Subcutaneous abdominal adipose tissue (tissue), 5 donors: ENCODE measurements around the gene ST6GAL1.

Experiments
- H3K27ac ChIP-seq: one replicate; pipeline ENCODE4 v1.7.0; 2013; ENCODE audit warnings: low read depth, mild to moderate bottlenecking, inconsistent platforms, low read length, moderate library complexity
- H3K27me3 ChIP-seq, 5 donors: one replicate each; pipeline ENCODE4 v1.7.0; 2013; ENCODE audit warnings: low read length in 5 of 5, inconsistent platforms in 1 of 5; ENCODE audit not compliant: control insufficient read depth in 5 of 5, insufficient read depth in 4 of 5
- H3K36me3 ChIP-seq, 5 donors: one replicate each; pipeline ENCODE4 v1.7.0; 2013; ENCODE audit warnings: low read length in 5 of 5; ENCODE audit not compliant: control insufficient read depth in 5 of 5, insufficient read depth in 5 of 5
- H3K4me1 ChIP-seq, 5 donors: one replicate each; pipeline ENCODE4 v1.7.0; 2013; ENCODE audit warnings: low read length in 5 of 5, mild to moderate bottlenecking in 3 of 5, moderate library complexity in 1 of 5; ENCODE audit not compliant: control insufficient read depth in 5 of 5, insufficient read depth in 5 of 5
- H3K4me3 ChIP-seq, 5 donors: one replicate each; pipeline ENCODE4 v1.7.0; 2013; ENCODE audit warnings: low read length in 5 of 5, low read depth in 1 of 5
- H3K9ac ChIP-seq, 5 donors: one replicate each; pipeline ENCODE4 v1.7.0; 2013; ENCODE audit warnings: low read length in 5 of 5, mild to moderate bottlenecking in 4 of 5, moderate library complexity in 3 of 5
- H3K9me3 ChIP-seq, 5 donors: one replicate each; pipeline ENCODE4 v1.7.0; 2013; ENCODE audit warnings: low read length in 5 of 5; ENCODE audit not compliant: control insufficient read depth in 5 of 5
- donor health status: healthy.
- donor health status: healthy.
- donor health status: healthy.
- donor health status: healthy.
- donor health status: healthy.

The ST6GAL1 gene

DNA sequence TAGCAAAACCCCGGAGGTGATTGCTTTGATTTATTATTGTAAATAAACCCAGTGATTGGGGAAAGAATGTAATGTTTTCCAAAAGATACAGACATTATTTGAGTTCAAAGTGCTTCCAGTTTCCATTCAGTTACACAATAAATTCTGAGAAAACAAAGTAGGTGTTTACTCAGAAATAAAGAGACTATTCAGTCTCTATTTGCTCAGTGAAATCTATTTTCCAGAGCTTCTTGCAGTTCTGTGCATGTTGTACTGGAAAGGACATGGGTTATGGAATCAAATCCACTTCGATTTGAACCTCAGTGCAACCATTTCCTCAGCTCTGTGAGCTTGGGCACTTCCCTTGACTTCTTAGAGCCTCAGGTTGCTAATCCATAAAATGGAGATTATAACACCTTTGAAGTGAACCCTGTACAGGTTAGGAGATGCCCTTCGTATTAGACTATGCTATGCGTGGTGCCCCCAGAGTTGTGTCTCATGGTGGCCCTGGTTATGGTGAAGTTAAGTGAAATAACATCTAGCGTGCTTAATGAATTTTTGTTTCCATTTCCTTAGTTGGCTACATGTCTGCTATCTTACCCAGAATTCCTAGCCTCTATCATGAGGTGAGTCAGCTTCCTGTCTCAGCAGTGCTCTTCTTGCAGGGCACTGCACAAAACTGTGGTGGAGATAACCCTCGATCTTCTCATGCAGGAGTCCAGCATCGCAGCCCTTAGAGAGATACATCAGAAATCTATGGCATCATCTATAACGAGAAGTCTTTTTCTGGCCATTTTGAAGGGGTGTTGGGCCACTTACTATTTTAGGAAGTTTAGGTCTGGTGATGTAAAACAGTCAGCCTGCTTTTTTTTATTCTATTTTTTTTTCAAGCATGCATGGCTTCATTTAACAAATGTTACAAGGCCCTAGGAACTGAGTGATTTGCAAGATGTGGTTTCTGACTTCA lies 111.3 kb downstream of the ST6GAL1 start:
- no peaks in the 10 kb centered on the region for H3K27me3 ChIP-seq
- H3K9me3 ChIP-seq = peaks cover 0 to under 1% (median 0%) of the 10 kb centered on the region in 5 donors
- peaks cover 0 to 50% (median 5%) of the 10 kb centered on the region in 5 donors for H3K4me1 ChIP-seq
- H3K9ac ChIP-seq = no peak overlapping the region
- peaks cover 0 to 17% (median 9%) of the 10 kb centered on the region in 5 donors for H3K36me3 ChIP-seq
- no peak overlapping the region for H3K4me3 ChIP-seq
- H3K27ac ChIP-seq = no peak overlapping the region

- Histone ChIP-seq H3K9me3 (no peaks in the 10 kb centered on the region), H3K4me3 (no peak overlapping the region), H3K36me3 (peaks cover 0 to 17% (median 9%) of the 10 kb centered on the region in 5 donors), H3K27me3 (no peaks in the 10 kb centered on the region), H3K4me1 (peaks cover 0 to 50% (median 5%) of the 10 kb centered on the region in 5 donors), H3K9ac (no peak overlapping the region), H3K27ac (no peak overlapping the region)
These were observed 112.0 kb downstream of the ST6GAL1 start for GRCh38 chr3:187042346-187042745.

- no peak overlapping the region for H3K4me3 ChIP-seq
- H3K9me3 ChIP-seq = no peaks in the 10 kb centered on the region
- H3K27me3 ChIP-seq = no peaks in the 10 kb centered on the region
- H3K9ac ChIP-seq = no peak overlapping the region
- peaks cover 0 to 17% (median 9%) of the 10 kb centered on the region in 5 donors for H3K36me3 ChIP-seq
- H3K4me1 ChIP-seq = peaks cover 0 to 50% (median 5%) of the 10 kb centered on the region in 5 donors
- H3K27ac ChIP-seq = no peak overlapping the region
These were observed 112.6 kb downstream of the ST6GAL1 start for GRCh38 chr3:187042874-187043458.

- H3K36me3 ChIP-seq = peaks cover 0 to 23% (median 9%) of the 10 kb centered on the region in 5 donors
- H3K9me3 ChIP-seq = no peaks in the 10 kb centered on the region
- H3K4me3 ChIP-seq = no peak overlapping the region
- H3K27me3 ChIP-seq = no peaks in the 10 kb centered on the region
- peaks cover 0 to 42% (median 5%) of the 10 kb centered on the region in 5 donors for H3K4me1 ChIP-seq
- H3K27ac ChIP-seq = no peak overlapping the region
- H3K9ac ChIP-seq = no peak overlapping the region
These were observed 113.9 kb downstream of the ST6GAL1 start for GRCh38 chr3:187044206-187044605.

DNA sequence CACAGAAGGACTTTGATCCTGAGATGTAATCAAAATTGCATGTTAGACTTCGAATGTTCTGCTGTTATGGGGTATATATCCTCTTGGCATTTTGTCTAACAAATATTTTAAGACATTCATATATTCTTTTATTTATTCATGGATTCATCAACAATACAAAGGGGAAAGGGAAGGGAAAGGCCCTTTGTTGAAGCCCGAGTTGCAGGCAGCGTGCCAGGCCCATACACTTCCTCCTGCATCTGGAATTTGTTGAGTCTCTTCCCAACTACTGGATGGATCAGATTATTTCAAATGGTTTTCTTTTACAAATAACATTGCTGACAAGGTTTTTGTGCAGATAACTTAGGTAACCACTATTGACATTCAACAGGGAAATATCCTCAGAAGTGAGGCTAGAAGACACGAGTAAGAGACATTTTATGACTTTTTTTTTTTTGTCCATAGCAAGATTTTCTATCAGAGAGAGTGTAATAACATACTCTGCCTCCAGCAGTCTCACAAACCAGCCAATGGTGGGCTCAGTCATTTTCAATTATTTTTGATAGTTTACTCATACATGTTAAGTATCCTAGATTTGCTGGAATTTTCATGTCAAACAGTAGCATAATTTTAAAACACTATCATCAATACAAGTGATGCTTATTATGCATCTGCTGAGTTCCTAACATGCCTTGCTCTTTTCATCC lies 114.7 kb downstream of the ST6GAL1 start:
- H3K4me3 ChIP-seq = no peak overlapping the region
- no peaks in the 10 kb centered on the region for H3K9me3 ChIP-seq
- H3K27me3 ChIP-seq = no peaks in the 10 kb centered on the region
- no peak overlapping the region for H3K9ac ChIP-seq
- H3K36me3 ChIP-seq = peaks cover 0 to 19% (median 7%) of the 10 kb centered on the region in 5 donors
- peaks cover 0 to 40% (median 5%) of the 10 kb centered on the region in 5 donors for H3K4me1 ChIP-seq
- H3K27ac ChIP-seq = no peak overlapping the region

DNA sequence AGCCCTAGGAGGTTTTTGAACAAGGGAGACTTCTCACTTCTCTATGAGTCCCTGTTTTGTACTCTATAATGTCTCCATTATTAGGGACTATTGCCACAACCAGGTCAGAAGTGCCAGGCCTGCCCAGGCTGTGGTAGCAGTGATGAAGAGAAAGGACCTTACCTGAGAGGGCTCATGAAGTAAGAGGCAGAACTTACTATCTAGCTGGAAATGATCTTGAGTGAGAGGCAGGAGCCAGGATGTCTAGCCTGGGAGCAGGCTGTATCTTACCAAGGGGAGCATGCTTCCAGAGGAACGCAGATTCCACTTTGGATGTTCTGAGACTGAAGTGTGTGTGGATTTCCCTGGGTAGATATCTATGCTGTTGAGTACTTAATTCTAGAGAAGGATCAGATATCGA lies 115.7 kb downstream of the ST6GAL1 start:
- no peak overlapping the region for H3K9ac ChIP-seq
- H3K36me3 ChIP-seq = peaks cover 0 to 16% (median 7%) of the 10 kb centered on the region in 5 donors
- H3K27me3 ChIP-seq = no peaks in the 10 kb centered on the region
- no peak overlapping the region for H3K4me3 ChIP-seq
- H3K27ac ChIP-seq = no peak overlapping the region
- no peaks in the 10 kb centered on the region for H3K9me3 ChIP-seq
- H3K4me1 ChIP-seq = peaks cover 0 to 37% (median 5%) of the 10 kb centered on the region in 5 donors

GRCh38 chr3:187049462-187050101 lies 119.3 kb downstream of the ST6GAL1 start:
- H3K27me3 ChIP-seq = no peaks in the 10 kb centered on the region
- no peak overlapping the region for H3K9ac ChIP-seq
- peaks cover 0 to 13% (median 5%) of the 10 kb centered on the region in 5 donors for H3K36me3 ChIP-seq
- no peaks in the 10 kb centered on the region for H3K9me3 ChIP-seq
- no peak overlapping the region for H3K4me3 ChIP-seq
- H3K27ac ChIP-seq = no peak overlapping the region
- H3K4me1 ChIP-seq = peaks cover 0 to 11% (median 0%) of the 10 kb centered on the region in 5 donors

GRCh38 chr3:187051066-187051465 lies 120.7 kb downstream of the ST6GAL1 start:
- Histone ChIP-seq H3K27ac (no peak overlapping the region), H3K9ac (no peak overlapping the region), H3K9me3 (no peaks in the 10 kb centered on the region), H3K36me3 (peaks cover 0 to 13% (median 5%) of the 10 kb centered on the region in 5 donors), H3K4me1 (peaks cover 0 to 4% (median 0%) of the 10 kb centered on the region in 5 donors), H3K4me3 (no peak overlapping the region), H3K27me3 (no peaks in the 10 kb centered on the region)

GRCh38 chr3:187051724-187052366 lies 121.5 kb downstream of the ST6GAL1 start:
- no peak overlapping the region for H3K9ac ChIP-seq
- no peak overlapping the region for H3K27ac ChIP-seq
- H3K9me3 ChIP-seq = no peaks in the 10 kb centered on the region
- H3K4me3 ChIP-seq = no peak overlapping the region
- no peaks in the 10 kb centered on the region for H3K27me3 ChIP-seq
- peaks cover 0 to 4% (median 0%) of the 10 kb centered on the region in 5 donors for H3K4me1 ChIP-seq
- peaks cover 0 to 13% (median 5%) of the 10 kb centered on the region in 5 donors for H3K36me3 ChIP-seq
